GM19452 (cell line): Measurements from ENCODE around the gene STARD13.

Experiments used
- ATAC-seq: cut with Tn5 transposase; IDR thresholded peaks from one replicate; pipeline ENCODE4 v1.9.1; 2021; ENCODE audit not compliant: unreplicated experiment

Gene STARD13

DNA sequence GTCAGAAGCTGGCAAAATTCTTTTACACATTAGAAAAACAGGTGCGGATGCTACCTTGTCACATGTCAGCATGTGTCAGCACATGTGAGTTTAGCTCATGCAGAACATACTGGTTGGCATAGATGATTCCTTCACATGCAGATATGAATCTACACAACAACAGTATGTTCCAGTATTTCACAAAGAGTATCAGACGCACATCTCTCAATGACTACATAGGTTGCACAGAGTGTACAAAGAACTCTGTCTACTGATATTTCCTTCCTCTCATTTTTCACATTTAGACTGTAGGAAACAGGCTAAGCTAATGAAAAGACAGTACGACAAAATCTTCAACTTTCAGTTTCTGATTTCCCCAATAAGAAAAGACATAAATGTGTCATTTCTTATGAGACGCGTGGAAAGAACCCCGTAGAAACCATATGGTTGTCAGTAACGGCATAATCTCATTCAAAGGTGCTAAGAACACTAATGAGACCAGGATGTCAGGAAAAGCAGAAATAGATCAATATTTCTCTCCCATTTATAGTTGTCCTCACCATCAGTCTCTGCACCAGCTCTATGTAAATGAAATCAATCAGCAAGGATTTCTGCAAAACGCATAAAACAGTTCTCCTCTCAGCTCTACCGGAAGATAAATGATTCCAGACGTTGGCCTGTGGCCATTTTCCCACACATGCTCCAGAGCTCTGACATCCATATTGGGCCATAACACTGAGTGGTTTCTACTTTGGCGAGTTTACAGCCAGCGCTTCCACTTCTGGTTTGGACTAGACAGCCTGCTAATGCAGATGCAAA, 81.2 kb downstream of the STARD13 start:
- ATAC-seq, result no peak

DNA sequence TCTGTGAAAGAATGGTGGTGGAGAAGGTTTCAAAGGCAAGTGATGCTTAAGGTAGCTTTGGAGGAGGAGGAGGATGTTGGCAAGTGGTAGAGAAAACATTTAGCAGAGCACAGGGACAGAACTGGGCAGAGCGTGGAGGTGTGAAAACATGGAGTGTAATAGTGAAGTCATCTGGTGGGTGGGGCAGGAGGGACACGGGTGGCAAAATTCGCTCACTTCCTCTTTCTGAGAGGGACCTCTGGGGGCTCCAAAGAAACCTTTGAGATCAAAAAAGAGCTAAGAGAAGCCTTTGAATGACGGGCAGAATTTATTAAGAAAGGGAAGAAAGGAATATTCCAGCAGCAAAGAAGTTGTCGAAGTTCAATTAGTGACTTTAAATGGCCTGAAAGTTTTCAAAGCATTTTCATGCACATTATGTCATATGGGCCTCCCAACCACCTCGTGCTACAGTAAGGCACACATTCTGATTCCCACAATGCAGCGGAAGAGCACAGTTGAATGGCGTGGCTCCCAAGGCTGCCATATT, 82.8 kb downstream of the STARD13 start:
- no peak for ATAC-seq

DNA sequence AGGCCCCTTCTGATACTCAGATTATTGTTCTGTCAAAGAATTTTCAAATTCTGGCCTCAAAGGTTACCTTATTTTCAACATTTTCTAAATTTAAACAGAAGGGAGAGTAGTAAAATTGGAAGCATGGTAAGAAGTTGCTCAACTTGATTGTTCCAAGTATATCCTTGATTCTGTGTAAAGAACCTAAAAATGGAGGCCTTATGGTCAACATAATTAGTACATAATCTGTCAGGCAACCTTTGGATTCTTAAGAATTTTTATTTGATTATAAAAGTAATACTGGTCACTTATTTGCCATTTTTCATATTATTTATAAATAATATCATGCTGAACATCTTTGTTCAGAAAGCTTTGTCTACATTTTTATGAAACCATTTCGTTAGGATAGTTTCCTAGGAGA, 83.9 kb downstream of the STARD13 start:
- no peak for ATAC-seq

DNA sequence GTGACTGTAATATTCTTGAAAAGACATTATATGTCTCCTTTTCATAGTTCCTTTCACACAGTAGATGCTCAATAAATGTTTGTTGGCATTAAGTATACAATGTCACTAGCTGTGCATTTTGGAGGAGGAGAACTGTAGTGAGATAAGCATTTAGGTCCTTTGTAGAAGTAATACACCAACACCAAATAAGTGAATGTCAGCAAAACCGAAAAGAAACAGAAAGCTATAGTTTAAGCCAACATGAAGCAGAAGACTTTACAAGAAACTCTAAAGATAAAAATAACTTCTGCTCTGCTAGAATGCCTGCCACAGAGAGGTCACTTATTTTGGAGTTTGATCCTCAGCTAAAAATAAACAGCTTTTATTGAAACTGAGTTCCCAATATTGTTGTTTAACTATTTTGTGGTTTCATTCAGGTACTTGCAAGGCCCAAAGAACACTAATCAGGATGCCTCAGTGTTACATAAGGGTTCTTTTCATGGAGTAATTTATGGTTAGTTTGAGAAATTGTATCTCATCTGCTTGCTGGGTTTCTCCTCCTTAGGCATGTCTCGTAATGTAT, 86.2 kb downstream of the STARD13 start:
- no peak for ATAC-seq

DNA sequence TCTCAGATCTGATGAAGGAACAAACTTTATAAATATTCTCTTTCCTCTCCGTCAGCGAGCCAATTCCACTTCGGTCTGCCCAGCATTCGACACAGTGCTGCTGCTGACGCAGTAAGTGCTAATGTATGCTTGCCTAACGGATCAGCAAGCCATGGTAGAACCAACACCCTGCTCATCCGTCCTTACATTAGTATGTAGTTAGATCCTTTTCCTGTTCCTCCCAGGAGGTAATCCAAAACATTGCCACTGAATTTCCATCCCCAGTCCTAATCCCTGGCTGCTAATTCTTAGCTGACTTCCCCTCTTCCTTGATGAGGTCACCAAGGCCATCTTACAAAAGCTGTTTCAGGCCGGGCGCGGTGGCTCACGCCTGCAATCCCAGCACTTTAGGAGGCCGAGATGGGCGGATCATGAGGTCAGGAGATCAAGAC, 88.0 kb downstream of the STARD13 start:
- no peak for ATAC-seq

DNA sequence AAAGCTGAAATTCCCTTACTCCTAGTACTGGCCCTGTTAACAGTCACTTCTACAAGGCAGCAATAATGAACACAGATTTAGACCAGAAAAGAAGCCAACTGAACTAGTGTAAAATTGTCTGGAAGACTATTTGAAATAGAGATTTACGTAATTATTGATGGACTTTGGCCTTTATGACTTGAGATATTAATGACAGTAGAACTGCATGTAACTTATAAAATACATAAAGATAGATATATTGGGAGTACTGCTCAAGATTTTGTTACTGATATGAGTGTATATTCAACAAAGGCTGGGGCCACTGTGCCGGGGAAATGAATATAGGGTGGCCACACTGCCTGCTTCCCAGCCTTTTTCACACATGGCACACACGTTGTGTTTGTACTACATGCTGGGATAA, 88.8 kb downstream of the STARD13 start:
- ATAC-seq, result no peak

DNA sequence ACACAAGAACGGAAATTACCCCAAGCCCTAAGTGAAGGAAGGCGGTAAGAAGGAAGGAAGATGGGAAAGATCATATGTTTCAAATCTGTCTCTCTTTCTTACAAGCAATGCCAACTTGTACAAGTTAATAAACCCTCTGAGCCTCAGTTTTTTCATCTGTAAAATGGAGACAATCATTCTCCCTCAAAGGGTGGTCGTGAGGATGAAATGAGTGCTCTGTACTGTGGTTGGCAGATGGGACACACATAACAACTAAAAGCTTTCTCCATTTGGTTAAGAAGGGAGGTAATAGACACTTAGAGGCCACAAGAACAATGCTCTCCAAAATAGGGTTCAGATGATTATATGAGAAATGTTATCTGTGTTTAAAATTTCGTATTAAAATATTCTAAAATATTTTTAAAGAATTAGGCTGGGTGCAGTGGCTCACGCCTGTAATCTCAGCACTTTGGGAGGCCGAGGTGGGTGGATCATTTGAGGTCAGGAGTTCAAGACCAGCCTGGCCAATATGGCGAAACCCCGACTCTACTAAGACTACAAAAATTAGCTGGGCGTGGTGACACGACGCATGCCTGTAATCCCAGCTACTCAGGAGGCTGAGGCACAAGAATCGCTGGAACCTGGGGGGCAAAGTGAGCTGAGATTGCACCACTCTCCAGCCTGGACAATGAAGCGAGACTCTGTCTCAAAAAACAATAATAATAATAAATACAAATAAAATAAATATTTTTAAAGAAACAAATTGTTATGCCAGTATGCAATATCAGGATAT, 89.7 kb downstream of the STARD13 start:
- ATAC-seq, result no peak

DNA sequence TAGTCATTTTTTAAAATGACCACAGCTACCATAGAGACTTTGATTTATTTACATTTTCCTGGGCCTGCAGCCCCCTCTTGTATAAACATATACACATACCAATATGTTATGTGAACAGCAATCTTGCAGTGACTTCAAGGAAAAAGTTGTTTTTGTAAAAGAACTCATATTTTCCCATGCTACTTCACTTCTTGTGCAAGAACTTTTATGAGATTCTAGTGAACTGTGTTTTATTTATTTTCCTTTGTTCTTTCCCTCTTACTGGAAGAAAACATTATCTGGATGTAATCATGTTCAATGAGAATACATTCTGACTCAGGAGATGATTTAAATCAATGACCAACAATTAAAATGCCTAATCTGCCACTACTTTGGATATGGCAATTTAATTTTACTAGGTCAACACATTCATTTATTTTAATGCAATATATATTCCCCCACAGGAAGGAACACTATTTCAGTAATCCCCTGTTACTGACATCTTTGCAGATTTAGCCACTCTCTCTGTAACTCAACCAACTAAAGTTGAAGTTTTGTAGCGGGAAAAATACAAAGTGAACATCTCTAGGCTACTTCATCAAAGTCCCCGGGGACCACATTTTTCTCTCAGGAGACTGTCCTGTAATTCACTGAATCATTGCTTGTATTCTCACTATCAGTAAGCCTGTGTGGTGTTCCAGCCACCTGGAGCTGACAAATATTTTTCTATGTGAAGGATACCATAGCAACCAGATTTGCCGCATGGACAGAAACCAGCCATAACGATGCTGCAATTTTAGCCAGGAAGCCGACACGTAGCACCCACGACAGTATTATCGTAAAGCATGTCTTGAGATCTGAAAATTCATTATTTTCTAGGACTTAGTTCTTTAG, 90.5 kb downstream of the STARD13 start:
- ATAC-seq, result peak; percentile 83

DNA sequence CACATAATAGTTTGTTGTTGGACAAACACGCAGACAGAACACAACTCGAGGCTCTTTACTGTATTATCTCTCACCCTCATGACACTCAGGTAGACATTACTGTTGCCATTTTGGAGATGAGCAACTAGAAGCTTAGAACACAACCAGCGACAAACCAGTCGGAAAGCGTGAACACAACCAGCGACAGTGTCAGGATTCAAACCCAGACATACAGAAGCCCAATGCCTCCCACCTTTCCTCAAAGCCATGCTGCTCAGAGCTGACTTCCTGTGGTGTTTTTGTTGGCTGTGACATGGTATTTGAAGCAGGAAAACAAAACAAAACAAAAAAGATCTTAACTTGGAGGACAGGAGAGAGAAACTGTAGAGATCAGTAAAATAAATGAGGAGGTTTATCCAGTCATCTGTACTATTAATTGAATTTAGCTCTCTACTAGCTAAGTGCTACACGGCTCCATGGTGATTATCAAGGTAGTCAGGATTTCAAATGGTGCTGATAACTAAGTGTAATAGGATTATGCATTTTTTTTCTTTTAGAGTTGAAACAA, 92.1 kb downstream of the STARD13 start:
- no peak for ATAC-seq

DNA sequence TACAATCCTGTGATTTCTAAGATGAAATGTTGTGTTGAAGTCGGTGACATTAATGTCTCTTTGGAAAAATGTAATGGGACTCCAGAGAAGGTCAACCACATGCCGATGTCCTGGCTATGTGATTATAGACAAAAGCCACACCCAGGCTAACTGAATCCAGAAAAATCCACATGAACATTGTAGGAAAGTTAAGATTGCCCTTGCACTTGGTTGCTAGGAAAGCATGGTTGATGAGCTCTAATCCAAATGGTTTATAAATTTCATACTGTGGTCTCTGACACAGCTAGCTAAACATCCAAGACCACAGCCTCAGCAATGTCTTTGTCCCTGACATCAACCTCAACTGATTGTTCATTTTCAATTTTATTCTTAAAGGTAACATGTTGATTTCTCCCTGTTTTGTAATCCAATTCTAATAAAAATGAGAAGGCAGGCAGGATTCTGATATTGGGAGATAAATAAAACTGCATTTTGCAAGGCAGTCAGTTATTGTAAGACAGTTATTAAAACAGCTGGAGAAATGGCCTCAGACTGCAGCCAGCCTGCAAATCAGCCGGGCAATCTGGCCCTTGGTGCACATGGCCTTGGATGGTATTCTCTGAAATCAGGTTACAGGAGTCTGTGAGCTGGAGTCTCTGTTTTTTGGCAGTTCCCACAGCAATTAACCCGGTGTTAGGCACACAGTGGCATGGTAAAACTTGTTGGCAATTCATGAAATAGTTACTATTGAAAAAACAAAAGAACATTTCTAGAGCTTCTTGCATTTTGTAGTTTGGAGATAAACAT, 93.9 kb downstream of the STARD13 start:
- no peak for ATAC-seq

DNA sequence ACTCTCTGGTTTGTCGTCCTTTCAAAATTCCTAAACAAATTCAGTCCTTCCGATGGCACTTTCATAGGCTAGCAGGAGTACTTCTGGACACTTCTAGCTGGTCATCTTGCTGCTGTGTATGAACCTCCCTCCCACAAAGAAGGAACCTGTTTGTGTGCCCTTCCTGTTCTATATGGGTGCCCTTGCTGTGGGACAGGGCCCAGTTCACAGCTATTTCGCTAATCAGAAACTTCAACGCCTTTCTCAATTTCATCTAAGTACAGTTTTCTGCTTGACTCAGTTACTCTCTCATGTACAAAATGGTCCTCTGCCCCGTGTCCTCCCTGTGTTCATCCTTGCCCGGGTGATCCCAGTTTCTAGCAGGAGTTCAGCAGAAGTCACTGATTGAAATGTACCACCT, 96.1 kb downstream of the STARD13 start:
- no peak for ATAC-seq

DNA sequence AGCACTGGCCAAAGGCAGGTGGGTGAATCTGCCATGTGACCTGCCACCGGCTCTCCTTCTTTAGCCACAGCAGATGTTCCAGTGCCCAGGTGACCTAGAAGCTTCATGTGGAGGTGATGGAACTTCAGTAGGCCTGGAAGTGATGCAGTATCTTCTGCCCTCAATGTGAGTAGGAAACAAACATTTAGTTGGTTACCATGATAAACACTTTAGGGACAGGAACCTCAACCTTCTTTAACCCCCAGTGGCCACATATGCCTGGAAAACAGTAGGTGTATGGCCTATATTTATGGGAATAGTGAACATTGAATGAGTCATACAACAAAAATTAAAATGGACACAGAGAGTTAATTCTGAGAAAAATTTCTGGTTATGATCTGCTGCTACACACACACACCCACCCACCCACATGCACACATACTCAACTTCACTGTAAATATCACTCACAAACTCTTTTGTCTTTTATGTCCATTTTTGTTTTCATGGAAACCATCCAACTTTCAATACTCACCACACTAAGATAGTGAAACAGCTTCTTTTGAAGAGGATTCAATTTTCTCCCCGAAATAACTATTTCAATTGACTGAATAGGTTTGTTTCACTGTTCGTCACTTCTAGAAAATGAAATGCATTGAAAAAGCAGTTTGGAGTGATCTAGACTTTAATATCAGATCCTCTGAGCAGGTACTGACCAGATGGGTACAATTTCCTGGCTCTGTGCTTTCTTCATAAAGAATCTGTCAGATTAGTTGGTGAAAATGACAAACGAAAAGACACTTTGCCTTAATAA, 97.3 kb downstream of the STARD13 start:
- no peak for ATAC-seq

DNA sequence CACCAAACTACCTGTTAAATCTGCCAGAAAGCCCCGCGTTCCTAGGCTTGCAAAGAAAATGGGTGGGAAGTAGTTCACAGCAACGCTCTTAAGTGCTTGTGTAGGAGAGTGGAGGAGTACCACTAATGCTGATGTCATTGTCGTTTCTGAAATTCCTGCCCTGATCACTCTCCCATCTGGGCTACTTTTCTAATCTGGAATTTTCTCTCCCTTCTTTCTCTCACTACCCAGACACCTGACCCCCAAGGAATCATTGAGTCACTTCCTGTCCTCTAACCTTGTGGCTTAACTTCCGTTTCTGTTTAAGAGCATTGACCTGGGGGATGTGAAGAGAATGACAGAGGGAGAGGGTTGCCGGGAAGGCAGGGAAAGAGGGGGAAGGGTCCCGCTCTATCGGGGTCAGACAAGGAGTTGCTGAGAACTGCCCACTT, 98.7 kb downstream of the STARD13 start:
- ATAC-seq, result peak; percentile 40

DNA sequence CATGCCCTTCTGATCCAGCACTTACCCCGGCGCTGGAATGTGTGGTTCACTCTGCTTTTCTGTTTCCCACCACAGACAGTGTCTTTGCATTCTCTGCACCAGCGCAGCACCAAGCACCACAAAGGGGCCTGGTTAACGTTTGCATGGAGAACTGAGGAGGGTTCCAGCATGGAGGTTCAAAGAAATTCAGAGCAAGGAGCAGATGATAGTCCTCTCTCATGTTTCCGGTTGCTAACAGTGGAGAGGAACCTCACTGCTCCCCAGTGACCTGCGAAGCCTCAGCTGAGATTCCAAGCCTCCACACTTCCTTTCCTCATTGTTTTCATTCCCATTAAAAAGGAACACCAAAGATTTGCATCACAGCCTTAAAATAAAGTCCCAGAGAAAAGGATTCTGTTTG, 99.7 kb downstream of the STARD13 start:
- ATAC-seq, result no peak

DNA sequence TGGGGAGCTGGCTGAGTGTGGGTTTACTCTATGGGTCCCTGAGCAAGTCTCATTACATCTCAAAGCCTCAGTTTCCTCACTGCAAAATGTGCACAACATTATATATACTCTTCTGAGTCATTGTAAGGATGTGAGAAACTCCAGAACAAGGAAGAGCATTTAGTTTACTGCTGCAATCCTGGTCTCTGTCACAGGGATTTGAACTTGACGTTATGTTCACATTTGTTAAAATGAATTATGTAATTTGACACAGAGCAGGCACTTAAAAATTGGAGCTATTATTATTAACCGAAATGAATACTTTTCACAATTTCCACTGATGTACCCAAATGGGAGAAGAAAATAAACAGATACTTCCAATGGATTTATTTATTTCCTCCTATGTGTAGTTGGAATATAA, 101.0 kb downstream of the STARD13 start:
- ATAC-seq, result no peak

DNA sequence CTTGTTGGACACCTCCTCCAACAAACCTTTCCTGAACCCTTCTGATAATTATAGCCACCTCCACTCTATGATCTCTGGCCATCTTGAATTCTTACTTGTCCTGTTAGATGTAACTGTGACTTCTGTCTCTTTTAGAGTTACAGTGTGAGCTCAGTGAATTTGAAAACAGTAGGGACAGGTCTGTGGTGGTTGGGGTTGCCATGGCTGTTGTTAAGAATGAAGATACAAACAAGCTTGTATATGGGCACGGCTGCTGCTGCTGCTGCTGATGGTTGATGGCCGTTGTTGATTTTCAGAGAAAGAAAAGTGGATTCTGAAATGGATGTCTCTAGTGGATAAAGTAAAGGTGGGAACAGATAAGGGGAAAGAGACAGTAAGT, 101.5 kb downstream of the STARD13 start:
- ATAC-seq, result no peak

DNA sequence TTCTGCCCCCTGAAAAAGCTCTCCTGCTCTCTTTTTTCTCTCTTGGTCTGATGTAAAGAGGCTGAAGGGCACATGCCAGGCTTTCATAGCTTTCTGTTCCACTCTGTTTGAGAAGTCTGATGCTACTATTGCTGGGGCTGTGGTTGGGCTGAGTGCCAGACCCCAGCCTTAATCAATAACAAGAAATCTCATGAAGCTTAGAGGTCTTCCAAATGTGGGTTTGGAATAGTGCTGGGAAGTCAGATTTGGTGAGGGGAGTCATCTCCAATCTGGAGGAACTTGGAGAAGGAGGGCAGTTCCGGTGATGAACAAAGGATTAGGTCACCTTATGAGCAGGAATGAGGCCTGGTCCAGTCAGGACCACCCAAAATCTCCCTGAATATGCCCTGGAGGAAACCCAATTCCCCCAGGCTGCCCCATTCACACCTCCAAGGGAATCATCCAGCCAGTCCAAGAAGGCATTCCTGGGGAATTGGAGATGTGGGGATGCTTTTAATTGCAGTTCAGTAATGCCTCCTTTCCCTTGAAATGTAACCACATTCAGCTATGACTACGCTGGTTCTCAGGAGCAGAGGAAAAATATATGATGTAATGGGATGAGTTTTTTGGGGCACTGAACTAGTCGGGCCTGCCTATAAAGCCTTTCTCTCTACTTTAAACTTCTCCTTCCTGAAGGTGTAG, 102.0 kb downstream of the STARD13 start:
- no peak for ATAC-seq

DNA sequence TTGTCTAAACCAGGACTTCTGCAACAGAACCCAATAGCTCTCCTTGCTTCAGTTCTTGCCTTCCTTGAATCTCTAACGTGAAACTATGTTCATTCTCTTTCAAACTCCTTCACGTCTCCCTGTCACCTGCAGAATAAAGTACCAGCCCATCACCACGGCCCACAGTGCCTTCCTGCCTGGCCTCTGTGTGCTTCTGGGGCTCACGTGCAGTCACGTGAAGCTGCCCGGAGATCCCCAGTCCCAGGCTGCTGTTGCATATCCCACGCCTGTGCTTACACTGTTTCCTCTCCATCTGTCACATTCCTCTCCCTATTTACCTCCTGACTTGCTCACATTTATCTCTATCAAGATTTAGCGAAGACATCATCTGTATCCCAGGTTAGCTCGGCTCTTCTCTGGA, 102.8 kb downstream of the STARD13 start:
- ATAC-seq, result no peak
